Pulmonary artery endothelial cell (primary cell): ENCODE results near the gene IQCH. TPM values are rescaled to one million over a fixed set of nuclear protein-coding genes. Genes with fewer than 3 reads are reported as not detected.
A peak's percentile ranks its signal among the peaks of the same experiment; 100 is the strongest.

Experiments used
- DNase-seq: peaks from one replicate; pipeline ENCODE4 v3.0.0-alpha.2; 2011; ENCODE audit warnings: low read depth, low spot score
- total RNA-seq: library from RNA; depleted of rRNA; stranded (reverse); fragments of >200 nt; gene quantifications from 2 replicates; pipeline ENCODE4 v1.2.3, GENCODE V29; 2014

The IQCH gene
- total RNA-seq, 1 donor from 2014 or later, result 2.2 TPM

- no peak for DNase-seq
Observed at GRCh38 chr15:67524235-67524634, 269.6 kb downstream of the IQCH start.

- no peak for DNase-seq
Observed at GRCh38 chr15:67528513-67528912, 273.9 kb downstream of the IQCH start.

DNA sequence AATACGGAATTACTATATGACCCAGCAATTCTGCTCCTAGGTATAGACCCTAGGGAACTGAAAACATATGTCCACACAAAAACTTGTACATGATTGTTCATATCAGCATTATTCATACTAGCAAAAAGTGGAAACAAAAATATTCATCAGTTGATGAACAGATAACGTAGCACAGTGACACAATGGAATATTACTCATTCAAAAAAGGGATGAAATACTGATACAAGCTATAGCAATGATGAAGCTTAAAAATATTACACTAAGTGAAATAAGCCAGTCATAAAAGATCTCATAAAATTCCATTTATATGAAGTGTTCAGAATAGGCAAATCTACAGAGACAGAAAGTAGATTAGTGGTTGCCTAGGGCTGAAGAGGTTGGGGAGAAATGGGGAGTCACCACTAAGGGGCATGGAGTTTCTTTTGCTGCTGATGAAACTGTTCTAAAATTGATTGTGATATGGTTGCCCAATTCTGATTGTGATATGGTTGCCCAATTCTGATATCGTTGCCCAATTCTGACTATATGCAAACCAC is 276.9 kb downstream of the IQCH start:
- no peak for DNase-seq

GRCh38 chr15:67533873-67534272 is 279.3 kb downstream of the IQCH start:
- no peak for DNase-seq

GRCh38 chr15:67534360-67534759 is 279.8 kb downstream of the IQCH start:
- DNase-seq, result no peak

GRCh38 chr15:67537771-67538170 is 283.2 kb downstream of the IQCH start:
- DNase-seq, result no peak

- DNase-seq, result peak; percentile 17
Observed at GRCh38 chr15:67542420-67543347, 288.1 kb downstream of the IQCH start, which contains the start of gene MAP2K5. Gene MAP2K5, plus strand, starts transcription at chr15:67542703. Its CDS starts 633 bp downstream, at chr15:67543336.

DNA sequence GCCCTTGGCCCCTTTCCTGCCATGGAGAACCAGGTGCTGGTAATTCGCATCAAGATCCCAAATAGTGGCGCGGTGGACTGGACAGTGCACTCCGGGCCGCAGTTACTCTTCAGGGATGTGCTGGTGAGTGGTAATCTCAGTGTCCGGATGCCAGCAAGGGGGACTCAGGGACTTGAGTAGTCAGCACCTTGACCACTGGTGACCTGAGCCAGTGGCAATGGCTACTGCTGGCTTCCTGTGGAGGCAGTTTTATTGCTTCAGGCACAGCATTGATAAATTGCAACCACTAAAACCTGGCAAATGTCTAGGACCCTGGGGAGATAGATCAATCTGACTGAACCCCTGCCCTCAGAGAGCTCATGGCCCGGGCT is 288.7 kb downstream of the IQCH start:
- no peak for DNase-seq

DNA sequence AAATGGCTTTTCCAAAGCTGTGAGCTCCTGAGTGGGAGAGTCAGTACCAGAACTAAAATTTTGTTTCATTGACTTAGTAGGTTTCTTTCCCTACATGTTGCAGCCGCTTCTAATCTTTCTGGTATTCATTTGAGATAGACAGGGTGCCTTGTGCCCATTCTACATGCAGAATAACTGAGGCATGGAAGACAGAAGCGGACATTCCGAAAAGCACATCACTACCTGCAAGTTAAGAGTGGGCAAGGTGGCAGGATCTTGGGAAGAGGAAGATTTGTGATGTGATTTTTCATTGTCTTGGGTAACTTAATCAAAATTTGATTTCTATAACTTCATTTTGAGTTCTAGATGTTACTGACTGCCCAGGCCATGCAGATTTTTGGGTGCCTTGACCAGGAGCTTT is 289.9 kb downstream of the IQCH start:
- DNase-seq, result no peak

- no peak for DNase-seq
Observed at GRCh38 chr15:67545864-67546263, 291.3 kb downstream of the IQCH start.

DNA sequence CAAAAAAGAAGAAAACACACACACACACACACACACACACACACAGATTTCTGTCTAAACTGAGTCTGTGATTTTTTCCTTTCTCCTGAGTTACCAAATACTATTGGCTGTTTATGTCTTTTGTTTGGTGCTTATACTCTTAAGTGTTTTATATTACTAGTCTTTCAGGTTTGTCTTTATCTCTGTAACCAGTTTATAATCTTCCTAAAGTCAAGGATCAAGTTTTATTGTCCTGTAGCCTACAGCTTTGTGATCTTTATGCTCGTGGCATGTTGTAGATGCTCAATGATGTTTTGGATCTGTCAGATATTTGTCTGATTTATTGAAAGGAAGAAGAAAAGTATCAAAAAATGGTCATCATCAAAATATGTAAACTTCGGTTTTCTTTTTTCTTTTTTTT is 292.5 kb downstream of the IQCH start:
- no peak for DNase-seq

DNA sequence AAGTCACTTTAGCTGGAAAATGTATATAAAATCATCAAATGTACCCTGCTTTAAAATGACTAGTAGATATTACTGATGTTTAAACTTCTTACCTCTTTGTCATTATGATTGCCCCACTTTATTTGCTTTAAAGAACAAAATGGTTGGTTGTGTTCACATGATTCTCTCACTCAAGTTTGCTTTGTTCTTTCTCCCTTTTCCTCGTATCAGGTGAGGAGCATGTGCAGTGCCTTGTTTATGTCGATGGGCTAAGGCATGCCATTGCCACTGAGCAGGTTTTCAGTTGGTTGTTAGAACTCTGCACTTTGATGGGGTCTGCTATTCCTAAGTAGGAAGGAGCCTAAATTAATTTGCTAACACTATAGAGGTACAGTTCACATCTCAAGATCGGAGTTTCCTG is 293.2 kb downstream of the IQCH start:
- DNase-seq, result no peak

- DNase-seq, result no peak
Observed at GRCh38 chr15:67548236-67548852, 293.8 kb downstream of the IQCH start.

GRCh38 chr15:67548862-67549651 is 294.5 kb downstream of the IQCH start:
- DNase-seq, result no peak

DNA sequence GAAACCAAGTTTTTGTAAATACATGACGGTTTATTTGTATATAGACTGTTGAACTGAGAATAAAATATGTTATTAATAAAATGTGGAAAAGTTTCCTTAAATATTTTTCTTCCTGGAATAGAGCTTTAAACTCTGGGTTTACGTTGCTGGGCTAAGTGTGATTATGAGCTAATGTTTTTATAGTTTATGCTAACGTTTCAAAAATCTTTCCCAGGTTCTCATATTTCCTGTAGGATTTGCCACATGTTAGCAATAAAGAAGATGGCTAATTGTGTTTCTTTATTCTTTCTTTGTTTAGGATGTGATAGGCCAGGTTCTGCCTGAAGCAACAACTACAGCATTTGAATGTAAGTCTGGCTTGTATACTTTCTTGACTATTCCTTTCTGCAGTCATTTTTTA is 295.1 kb downstream of the IQCH start:
- no peak for DNase-seq

DNA sequence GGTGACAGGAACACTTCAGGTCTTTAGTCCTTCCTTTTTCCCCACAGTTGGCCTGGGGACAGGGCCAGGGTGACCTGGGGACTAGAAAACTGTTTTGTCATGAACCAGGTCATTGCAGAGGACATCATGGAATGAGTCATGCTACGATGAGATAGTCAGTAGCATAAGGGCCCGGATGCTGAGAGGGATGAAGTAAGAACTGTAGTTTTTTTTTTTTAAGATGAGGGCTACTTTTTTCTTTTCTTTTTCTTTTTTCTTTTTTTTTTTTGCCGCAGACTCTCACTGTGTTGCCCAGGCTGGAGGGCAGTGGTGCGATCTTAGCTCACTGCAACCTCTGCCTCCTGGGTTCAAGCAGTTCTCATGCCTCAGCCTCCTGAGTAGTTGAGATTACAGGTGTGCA is 295.9 kb downstream of the IQCH start:
- no peak for DNase-seq

GRCh38 chr15:67551207-67551743 is 296.7 kb downstream of the IQCH start:
- no peak for DNase-seq
